Fibroblast of mammary gland (primary cell): ENCODE measurements around the gene CDH13.

Source experiments
- DNase-seq: peaks from one replicate; pipeline ENCODE4 v3.0.0-alpha.2; 2010; ENCODE audit warnings: low read depth
- H3K4me3 ChIP-seq: 2 replicates; pipeline ENCODE4 v1.5.1; 2011; ENCODE audit warnings: low read depth, mild to moderate bottlenecking, low read length, moderate library complexity; ENCODE audit not compliant: control insufficient read depth
- CTCF ChIP-seq: conservative IDR thresholded peaks from 2 replicates; pipeline ENCODE4 v1.5.1; 2011; ENCODE audit warnings: low read depth, low read length, inconsistent platforms; ENCODE audit not compliant: control insufficient read depth, insufficient read depth

The CDH13 gene

DNA sequence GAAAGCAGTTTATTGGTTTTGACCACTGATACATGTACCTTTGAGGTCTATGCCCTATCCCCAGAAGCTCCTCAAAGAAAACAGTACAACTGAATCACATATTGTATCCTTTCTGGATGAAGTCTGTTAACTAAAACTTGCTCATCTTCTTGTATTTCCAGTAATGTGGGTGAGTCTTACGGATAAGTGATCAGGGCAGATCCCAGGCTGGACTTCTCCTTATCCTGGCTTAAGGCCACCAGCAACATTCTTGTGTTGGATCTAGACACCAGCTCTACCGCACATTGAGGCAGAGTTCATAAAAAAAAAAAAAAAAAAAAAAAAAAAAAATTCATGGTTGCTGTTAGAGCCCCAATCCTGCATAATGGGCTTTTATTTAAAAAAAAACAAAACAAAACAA is 644.4 kb downstream of the CDH13 start:
- TF ChIP-seq CTCF = no peak
- no peak for DNase-seq
- H3K4me3 ChIP-seq = no peak overlapping the region

GRCh38 chr16:83271970-83272575 is 645.3 kb downstream of the CDH13 start:
- no peak for TF ChIP-seq CTCF
- DNase-seq = no peak
- H3K4me3 ChIP-seq = no peak overlapping the region

DNA sequence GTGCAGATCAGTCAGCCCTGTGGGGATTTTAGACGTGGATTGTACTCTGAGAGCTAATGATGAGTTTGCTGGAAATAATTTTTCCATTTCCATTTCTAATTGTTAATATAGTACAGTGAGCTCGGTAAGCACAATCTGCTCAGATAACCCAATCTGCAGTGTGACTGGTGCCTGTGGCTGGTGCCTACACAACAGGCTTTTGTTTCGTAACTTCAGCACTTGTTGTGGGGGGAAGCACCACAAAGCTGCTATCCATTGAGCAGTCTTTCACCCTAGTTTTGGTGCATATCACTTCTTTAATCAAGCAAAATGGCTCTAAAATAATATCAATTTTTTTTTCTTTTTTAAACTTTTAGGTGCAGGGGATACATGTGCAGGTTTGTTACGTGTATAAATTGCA is 646.1 kb downstream of the CDH13 start:
- no peak for TF ChIP-seq CTCF
- no peak overlapping the region for H3K4me3 ChIP-seq
- no peak for DNase-seq

- no peak for DNase-seq
- no peak for TF ChIP-seq CTCF
- no peak overlapping the region for H3K4me3 ChIP-seq
Measured at GRCh38 chr16:83273504-83274173, 646.9 kb downstream of the CDH13 start.

- DNase-seq = no peak
- H3K4me3 ChIP-seq = no peak overlapping the region
- no peak for TF ChIP-seq CTCF
Measured at GRCh38 chr16:83279251-83279650, 652.5 kb downstream of the CDH13 start.

DNA sequence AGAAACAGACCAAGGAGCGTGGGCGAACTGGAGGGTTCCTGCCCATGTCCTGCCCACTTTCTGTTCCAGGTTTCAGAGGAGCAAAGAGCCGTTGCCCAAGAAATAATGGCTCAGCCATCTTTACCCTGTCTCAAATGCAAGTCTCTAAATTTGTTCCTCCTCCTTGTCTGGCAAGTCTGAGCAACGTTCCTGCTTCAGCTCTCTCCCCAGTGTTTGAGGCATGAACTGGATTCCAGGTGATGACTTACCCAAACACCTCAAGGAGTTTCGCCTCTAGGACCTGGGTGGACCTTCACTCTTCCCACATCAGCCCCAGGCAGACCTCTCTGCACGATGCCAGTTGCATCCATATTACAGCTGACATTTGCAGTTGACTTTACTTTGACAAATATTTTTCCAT is 659.2 kb downstream of the CDH13 start:
- no peak for TF ChIP-seq CTCF
- H3K4me3 ChIP-seq = no peak overlapping the region
- no peak for DNase-seq
